Keratinocyte (primary cell): ENCODE results near the gene CUTC. TPM values are rescaled to one million over a fixed set of nuclear protein-coding genes. Genes with fewer than 3 reads are reported as not detected.

Source experiments
- DNase-seq: peaks from one replicate; pipeline ENCODE4 v3.0.0-alpha.2; 2011; ENCODE audit warnings: low read depth, missing footprints, low spot score
- FAIRE-seq: peaks from 2 replicates; lab custom pipeline; 2011; peaks lifted over from hg19 to GRCh38; lab: Jason Lieb, UNC
- H2AFZ ChIP-seq: 2 replicates; pipeline ENCODE4 v1.6.0; 2012; ENCODE audit warnings: low read length, control low read depth, inconsistent platforms; ENCODE audit not compliant: control insufficient read depth
- H3K27ac ChIP-seq: 2 replicates; pipeline ENCODE4 v1.5.1; 2011; ENCODE audit warnings: low read length; ENCODE audit not compliant: control insufficient read depth, insufficient read depth
- H3K27me3 ChIP-seq: 3 replicates; pipeline ENCODE4 v1.6.0; 2011; ENCODE audit warnings: low read length; ENCODE audit not compliant: control insufficient read depth, insufficient read depth; ENCODE audit errors: extremely low read depth
- H3K36me3 ChIP-seq, 2 experiments: 2 replicates in 1 of 2; 3 replicates in 1 of 2; pipeline ENCODE4 v1.5.1; 2011; ENCODE audit warnings: low read length in 2 of 2, mild to moderate bottlenecking in 1 of 2; ENCODE audit not compliant: control insufficient read depth in 2 of 2, insufficient read depth in 2 of 2; ENCODE audit errors: extremely low read depth in 1 of 2
- H3K4me1 ChIP-seq: 3 replicates; pipeline ENCODE4 v1.5.1; 2011; ENCODE audit warnings: low read length; ENCODE audit not compliant: control insufficient read depth, insufficient read depth; ENCODE audit errors: extremely low read depth
- H3K4me2 ChIP-seq: 3 replicates; pipeline ENCODE4 v1.6.0; 2011; ENCODE audit warnings: low read depth, low read length; ENCODE audit not compliant: control insufficient read depth, insufficient read depth; ENCODE audit errors: extremely low read depth
- H3K4me3 ChIP-seq, 3 experiments: fragments of 200-600 bp in 1 of 3; sonication (generic) in 1 of 3; 2 replicates in 2 of 3; 3 replicates in 1 of 3; pipeline ENCODE4 v1.5.1; 2011 to 2016; ENCODE audit warnings: low read length in 3 of 3, mild to moderate bottlenecking in 3 of 3, control low read depth in 2 of 3, inconsistent platforms in 1 of 3, low read depth in 1 of 3, mixed read lengths in 1 of 3, mixed run types in 1 of 3, moderate library complexity in 1 of 3; ENCODE audit not compliant: control insufficient read depth in 2 of 3, insufficient read depth in 2 of 3; ENCODE audit errors: extremely low read depth in 1 of 3
- H3K79me2 ChIP-seq: 2 replicates; pipeline ENCODE4 v1.6.0; 2012; ENCODE audit warnings: low read length; ENCODE audit not compliant: control insufficient read depth, insufficient read depth
- H3K9ac ChIP-seq: 3 replicates; pipeline ENCODE4 v1.6.0; 2011; ENCODE audit warnings: low read length; ENCODE audit not compliant: control insufficient read depth, insufficient read depth; ENCODE audit errors: extremely low read depth
- H3K9me1 ChIP-seq: 3 replicates; pipeline ENCODE4 v1.6.0; 2011; ENCODE audit warnings: low read length; ENCODE audit not compliant: control insufficient read depth, insufficient read depth; ENCODE audit errors: extremely low read depth
- H3K9me3 ChIP-seq: 2 replicates; pipeline ENCODE4 v1.5.1; 2012; ENCODE audit warnings: low read depth, low read length; ENCODE audit not compliant: control insufficient read depth
- H4K20me1 ChIP-seq: 3 replicates; pipeline ENCODE4 v1.6.0; 2011; ENCODE audit warnings: low read length; ENCODE audit not compliant: control insufficient read depth, insufficient read depth; ENCODE audit errors: extremely low read depth
- EZH2 ChIP-seq: IDR thresholded peaks from one replicate; pipeline ENCODE4 v1.6.1; 2012; ENCODE audit warnings: inconsistent platforms, mild to moderate bottlenecking, low read length, moderate library complexity
- dilution Hi-C: fragments of 300-500 bp; cut with MboI; formaldehyde crosslinking; loops from one replicate; pipeline ENCODE4 v1.7.0; 2020; ENCODE audit warnings: low sequenced_read_pairs; ENCODE audit not compliant: extremely low pct_ligation_motif_present
- polyA plus RNA-seq, 5 experiments: library from polyadenylated mRNA; depleted of rRNA in 3 of 5; stranded (reverse) in 3 of 5; stranded (forward) in 1 of 5; unstranded in 1 of 5; fragments of >200 nt; gene quantifications; 1 replicate in 1 of 5; 2 replicates in 3 of 5; 3 replicates in 1 of 5; pipeline versions ENCODE4 v1.2.1 to v1.2.3, GENCODE V29; 2011 to 2012; ENCODE audit warnings: missing spikeins in 2 of 5, low read depth in 1 of 5, low replicate concordance in 1 of 5
- TF ChIP-seq, protein P1 (sequence below), 3 experiments: IDR thresholded peaks in 1 of 3; conservative IDR thresholded peaks in 1 of 3; optimal IDR thresholded peaks in 1 of 3; 2 replicates in 2 of 3; 3 replicates in 1 of 3; pipeline versions ENCODE3 to v1.5.1; 2011; ENCODE audit warnings: low read length in 3 of 3, mild to moderate bottlenecking in 3 of 3, moderate library complexity in 2 of 3, control low read depth in 1 of 3, inconsistent platforms in 1 of 3; ENCODE audit not compliant: insufficient read depth in 2 of 3; ENCODE audit errors: extremely low read depth in 1 of 3

The CUTC gene
- polyA plus RNA-seq, 1 donor (not counting 4 experiments of a cell fraction or from before 2014, with no cell fraction given), result 29.5 TPM

DNA sequence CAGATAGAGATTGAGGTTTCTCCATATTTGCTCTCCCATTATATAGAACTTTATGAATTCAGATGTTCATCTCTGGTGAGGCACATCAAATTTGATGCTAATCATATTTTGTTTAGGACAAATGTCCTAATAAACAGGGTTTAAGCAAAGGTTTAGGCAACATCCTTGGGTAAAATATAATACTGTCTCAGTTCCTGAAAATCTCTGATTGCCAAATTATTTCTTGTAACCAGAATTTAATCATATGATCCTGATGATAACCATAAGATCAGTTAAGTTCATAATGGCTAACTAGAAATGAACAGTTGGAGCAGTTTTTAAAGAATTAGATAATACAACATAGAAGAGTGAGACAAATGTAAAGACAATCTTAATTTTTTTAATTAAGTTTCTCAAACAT, 18.6 kb downstream of the CUTC start:
- dilution Hi-C loops, result no loop called here
- Histone ChIP-seq H3K27ac (no peak overlapping the region), H3K9me3 (no peaks in the 10 kb centered on the region), H2AFZ (no peak overlapping the region), H4K20me1 (no peaks in the 10 kb centered on the region), H3K4me1 (no peaks in the 10 kb centered on the region), H3K9ac (no peak overlapping the region), H3K79me2 (no peaks in the 10 kb centered on the region), H3K9me1 (no peaks in the 10 kb centered on the region), H3K27me3 (no peaks in the 10 kb centered on the region), H3K4me3 (no peak overlapping the region), H3K4me2 (no peak overlapping the region), H3K36me3 (peaks cover 5 to 11% of the 10 kb centered on the region in 2 experiments)
- FAIRE-seq, result no peak
- DNase-seq, result no peak
- TF ChIP-seq, protein P1, sequence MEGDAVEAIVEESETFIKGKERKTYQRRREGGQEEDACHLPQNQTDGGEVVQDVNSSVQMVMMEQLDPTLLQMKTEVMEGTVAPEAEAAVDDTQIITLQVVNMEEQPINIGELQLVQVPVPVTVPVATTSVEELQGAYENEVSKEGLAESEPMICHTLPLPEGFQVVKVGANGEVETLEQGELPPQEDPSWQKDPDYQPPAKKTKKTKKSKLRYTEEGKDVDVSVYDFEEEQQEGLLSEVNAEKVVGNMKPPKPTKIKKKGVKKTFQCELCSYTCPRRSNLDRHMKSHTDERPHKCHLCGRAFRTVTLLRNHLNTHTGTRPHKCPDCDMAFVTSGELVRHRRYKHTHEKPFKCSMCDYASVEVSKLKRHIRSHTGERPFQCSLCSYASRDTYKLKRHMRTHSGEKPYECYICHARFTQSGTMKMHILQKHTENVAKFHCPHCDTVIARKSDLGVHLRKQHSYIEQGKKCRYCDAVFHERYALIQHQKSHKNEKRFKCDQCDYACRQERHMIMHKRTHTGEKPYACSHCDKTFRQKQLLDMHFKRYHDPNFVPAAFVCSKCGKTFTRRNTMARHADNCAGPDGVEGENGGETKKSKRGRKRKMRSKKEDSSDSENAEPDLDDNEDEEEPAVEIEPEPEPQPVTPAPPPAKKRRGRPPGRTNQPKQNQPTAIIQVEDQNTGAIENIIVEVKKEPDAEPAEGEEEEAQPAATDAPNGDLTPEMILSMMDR (optimal IDR thresholded peaks at IDR 0.05 in 1 of 3, IDR thresholded peaks at IDR 0.05 in 1 of 3, conservative IDR thresholded peaks at IDR 0.05 in 1 of 3; ENCODE audit: extremely low read depth in 1 of 3, insufficient read depth in 2 of 3, low read length in 3 of 3), result no peak
- no peak for TF ChIP-seq EZH2

- H3K9me3 ChIP-seq, result no peaks in the 10 kb centered on the region
- no peak overlapping the region for H2AFZ ChIP-seq
- TF ChIP-seq EZH2, result no peak
- TF ChIP-seq, protein P1 (optimal IDR thresholded peaks at IDR 0.05 in 1 of 3, IDR thresholded peaks at IDR 0.05 in 1 of 3, conservative IDR thresholded peaks at IDR 0.05 in 1 of 3; ENCODE audit: extremely low read depth in 1 of 3, insufficient read depth in 2 of 3, low read length in 3 of 3), result no peak
- H3K27ac ChIP-seq, result no peak overlapping the region
- H4K20me1 ChIP-seq, result no peaks in the 10 kb centered on the region
- FAIRE-seq, result peak; percentile 5
- H3K4me1 ChIP-seq, result no peaks in the 10 kb centered on the region
- H3K27me3 ChIP-seq, result no peaks in the 10 kb centered on the region
- dilution Hi-C loops, result no loop called here
- H3K9me1 ChIP-seq, result no peaks in the 10 kb centered on the region
- H3K79me2 ChIP-seq, result no peaks in the 10 kb centered on the region
- H3K9ac ChIP-seq, result no peak overlapping the region
- peaks cover 6 to 11% of the 10 kb centered on the region in 2 experiments for H3K36me3 ChIP-seq
- H3K4me2 ChIP-seq, result no peak overlapping the region
- no peak for DNase-seq
- H3K4me3 ChIP-seq, result no peak overlapping the region
Measured at GRCh38 chr10:99754670-99755069, 22.6 kb downstream of the CUTC start.
